Left forelimb (tissue), 1 donor: ENCODE measurements around the gene IQCH.
"Not testable (repeated sequence)": the region's sequence is repeated elsewhere in the genome, so short reads cannot be mapped to it uniquely, and the experiment has no call there.

Experiments
- DNase-seq: peaks from one replicate; pipeline ENCODE4 v3.0.0-alpha.2; 2018; ENCODE audit warnings: low spot score

Gene IQCH

DNA sequence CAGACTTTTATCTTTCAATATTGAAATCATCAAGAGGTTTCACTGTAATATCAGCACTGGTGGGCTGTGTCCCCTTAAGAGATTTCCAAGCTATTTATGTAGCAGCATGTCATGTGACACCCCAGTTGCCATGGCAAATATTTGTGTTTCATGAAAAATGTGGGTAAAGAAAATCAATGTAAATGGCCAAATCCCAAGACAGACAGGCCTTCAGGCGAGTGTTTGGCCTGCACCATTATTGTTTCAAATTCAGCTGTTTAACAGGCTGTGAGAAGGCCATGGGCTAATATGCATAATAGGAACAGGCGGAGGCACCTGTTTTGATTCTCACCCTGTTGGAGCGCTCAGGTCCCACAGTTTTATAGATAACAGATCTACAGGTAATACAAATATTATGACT is 104.2 kb downstream of the IQCH start:
- no peak for DNase-seq

DNA sequence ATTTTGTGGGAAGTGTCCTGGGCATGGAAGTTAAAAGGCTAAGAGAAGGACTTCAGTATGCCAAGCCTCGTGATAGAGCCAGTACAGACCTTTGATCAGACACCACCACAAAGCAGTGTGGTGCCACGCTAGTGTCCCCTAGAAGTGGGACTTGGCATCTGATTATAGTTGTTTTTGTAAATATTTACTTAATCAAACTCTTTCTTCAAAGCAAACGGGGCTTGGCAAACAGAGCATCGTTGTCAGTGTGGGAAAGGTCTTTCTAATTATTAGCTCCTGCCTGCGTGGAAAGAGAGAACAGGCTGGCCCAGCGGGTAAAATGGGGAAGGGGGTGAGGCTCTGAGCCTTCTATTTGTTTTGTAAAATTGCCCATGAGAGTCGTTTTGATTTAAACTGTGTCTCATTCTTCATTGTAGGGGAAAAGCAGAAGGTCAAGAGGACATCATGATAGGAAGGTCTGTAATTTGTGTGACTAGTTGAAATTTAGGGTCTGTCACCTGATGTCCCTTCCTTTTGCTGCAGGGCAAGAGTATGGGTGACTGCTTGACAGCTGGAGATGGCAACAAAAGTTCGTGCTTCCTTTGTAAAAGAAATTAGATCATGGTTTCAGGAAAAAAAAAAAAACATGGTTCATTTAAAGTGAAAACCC is 105.0 kb downstream of the IQCH start:
- DNase-seq: no peak

- no peak for DNase-seq
Measured at GRCh38 chr15:67361100-67361499, 106.5 kb downstream of the IQCH start.

GRCh38 chr15:67363712-67364111 is 109.1 kb downstream of the IQCH start:
- DNase-seq: not testable (repeated sequence)

GRCh38 chr15:67365994-67366393 is 111.4 kb downstream of the IQCH start:
- no peak for DNase-seq

GRCh38 chr15:67366904-67367303 is 112.3 kb downstream of the IQCH start:
- no peak for DNase-seq

- DNase-seq: no peak
Measured at GRCh38 chr15:67369359-67369998, 114.9 kb downstream of the IQCH start.

DNA sequence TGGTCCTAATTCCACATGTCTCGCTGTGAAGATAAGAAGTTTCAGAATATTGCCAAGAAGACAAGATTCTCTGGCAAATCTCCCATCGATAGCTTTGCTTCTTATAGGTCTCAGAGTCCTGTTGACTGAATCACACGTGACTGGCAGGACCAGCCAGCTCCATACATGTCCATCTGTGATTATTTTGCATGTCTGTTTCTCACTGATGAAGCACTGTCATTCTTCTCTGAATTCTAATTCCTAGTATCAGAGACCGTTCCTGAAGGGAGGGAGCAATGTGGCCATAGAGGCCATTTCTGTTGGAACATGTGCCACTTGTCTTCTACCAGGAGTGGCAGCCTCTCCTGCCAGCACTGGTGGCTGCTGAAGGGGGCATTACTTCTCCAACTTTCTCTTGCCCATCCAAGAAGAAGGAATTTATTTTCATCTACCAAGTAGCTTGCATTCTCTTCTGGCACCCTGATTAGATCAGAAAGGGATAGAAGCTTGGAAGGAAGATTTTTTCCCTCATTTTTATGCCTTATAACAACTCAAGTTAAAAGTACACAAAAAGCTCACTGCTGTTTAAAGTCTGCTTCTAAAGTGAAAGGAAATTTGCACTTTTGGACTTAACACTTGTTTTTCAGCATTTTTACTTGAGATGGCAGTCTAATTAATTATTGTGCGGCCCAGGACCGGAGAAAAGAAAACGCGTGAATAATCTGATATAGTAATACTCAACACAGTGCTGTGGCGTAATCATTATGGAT is 115.8 kb downstream of the IQCH start:
- no peak for DNase-seq

DNA sequence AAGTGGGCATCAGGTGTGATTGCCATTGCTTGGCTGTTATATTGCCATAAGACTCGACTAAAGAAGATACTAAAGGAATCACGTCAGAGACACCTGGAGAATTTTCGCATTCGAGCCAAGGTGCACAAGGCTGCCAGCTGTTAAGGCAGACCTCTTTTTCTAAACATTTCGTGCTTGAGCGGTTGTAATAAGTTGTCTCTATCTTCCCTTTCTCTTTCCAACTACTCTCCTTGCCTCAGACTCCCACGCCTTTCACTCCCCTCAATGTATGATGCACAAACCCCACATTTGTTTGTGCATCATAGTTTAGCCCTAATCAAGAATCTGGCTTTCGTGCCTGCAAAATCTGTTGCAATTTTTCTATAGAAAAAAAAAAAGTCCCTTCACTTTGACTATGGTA is 118.0 kb downstream of the IQCH start:
- no peak for DNase-seq

- no peak for DNase-seq
Measured at GRCh38 chr15:67372986-67373675, 118.5 kb downstream of the IQCH start.

DNA sequence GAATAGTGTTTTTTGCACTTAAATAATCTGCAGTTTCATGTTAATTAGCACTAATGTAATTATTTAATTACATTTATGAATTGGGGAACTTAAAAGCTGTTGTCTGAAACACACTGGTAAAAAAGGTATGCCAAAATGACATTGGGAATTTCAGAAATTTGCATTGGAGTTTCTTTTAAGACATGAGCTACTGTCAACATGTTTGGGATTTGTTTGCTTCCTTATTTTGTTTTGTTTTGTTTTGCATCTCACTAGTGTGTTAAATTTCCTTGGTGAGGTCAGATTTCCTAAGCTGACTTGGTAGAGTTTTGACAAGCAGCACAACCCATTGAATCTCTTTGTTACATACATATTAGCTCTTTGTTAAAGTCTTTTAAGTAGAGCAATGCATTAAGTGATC is 119.4 kb downstream of the IQCH start:
- DNase-seq: no peak

- DNase-seq: no peak
Measured at GRCh38 chr15:67379530-67379929, 124.9 kb downstream of the IQCH start.

GRCh38 chr15:67380921-67381320 is 126.3 kb downstream of the IQCH start:
- no peak for DNase-seq

DNA sequence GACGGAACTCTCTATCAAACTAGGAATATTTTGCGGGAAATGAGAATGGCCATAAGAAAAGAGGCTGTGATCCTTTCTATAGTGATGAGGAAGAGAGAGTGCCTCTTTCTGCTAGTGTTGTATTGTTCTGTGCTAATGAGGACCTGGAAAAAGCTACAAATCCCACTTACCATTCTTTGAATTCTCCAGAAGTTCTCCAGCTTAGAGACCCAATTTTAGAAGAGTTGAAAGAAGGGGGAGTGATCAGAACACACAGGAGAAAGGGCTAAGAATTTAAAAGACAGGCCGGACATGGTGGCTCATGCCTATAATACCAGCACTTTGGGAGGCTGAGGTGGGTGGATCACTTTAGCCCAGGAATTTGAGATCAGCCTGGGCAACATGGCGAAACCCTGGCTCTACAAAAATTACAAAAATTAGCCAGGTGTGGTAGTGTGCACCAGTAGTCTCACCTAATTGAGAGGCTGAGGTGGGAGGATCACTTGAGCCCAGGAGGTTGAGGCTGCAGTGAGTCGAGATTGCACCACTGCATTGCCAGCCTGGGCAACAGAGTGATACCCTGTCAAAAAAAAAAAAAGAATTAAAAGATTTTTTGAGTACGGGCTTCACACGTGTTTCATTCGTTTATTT is 126.9 kb downstream of the IQCH start:
- no peak for DNase-seq

DNA sequence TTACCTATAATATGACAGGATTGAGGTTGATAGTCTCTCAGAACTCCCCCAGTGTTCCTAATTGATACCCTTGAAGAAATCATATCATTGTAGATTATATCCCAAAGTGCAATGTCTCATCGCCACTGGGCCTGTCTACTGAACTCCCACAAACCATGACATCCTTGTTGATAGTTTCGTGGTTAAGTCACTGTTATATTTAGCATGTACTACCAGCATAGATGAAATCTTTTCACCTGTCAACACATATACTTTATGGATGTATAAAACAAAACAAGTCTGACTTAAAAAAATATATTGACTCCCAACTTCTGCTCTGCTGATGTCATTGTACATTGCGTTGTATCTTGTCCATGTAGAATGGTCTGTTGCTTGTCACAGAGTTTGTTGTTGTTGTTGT is 128.1 kb downstream of the IQCH start:
- DNase-seq: no peak

- no peak for DNase-seq
Measured at GRCh38 chr15:67383899-67384298, 129.3 kb downstream of the IQCH start.

DNA sequence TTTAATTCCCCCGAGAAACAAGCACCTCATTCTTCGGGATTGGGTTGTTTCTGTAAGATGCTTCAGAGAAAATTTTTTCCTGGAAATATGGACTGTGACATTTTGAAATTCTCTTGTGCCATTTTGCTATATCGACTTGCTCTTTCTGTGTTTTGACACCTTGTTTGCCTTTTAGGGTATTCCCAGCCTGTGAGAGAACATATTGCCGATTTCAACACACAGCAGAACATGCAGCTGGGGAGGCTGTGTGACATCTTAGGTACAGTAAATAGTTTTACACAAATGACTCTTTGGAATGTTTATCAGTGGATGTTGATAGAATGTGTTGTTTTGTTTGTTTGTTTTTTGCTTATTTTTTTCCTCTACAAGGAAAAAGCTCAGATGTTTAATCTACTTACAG is 130.2 kb downstream of the IQCH start:
- no peak for DNase-seq

- no peak for DNase-seq
Measured at GRCh38 chr15:67385971-67386370, 131.4 kb downstream of the IQCH start.

DNA sequence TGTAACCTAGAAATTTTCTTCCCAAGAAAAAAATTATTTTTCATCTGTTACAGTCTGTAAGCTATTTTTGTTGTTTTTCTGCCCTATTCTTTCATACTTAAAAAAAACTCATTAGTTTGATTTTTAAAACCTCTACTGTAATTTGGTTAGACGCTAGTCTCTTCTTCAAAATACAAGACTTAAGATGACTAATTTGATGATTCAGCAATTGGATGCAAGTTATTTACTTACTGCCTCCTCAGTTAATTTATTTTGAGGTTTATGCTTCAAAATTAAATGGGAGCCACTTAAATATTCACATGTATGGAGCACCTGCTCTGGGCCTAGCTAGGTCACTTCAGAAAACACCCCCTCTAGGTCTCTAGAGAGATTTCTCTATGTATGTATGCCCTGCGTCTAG is 132.4 kb downstream of the IQCH start:
- DNase-seq: no peak

DNA sequence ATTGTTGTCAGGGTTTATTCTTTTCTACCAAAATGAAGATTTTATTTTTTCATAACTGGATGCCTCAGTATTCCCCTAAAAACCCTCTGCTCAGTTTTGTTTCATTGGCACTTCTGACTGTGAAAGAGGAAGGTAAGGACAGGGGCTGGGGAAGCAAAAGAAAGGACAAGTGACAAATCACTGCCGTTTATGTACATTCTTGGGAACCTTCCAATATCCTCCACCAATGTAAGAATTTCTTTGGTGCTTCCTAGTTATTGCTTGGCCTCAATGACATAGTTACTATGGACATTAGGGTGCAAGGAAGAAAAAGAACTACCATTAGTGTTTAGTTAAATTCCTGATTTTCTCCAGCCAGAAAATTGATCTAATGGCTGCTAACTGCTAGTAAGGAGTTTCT is 135.4 kb downstream of the IQCH start:
- no peak for DNase-seq

- no peak for DNase-seq
Measured at GRCh38 chr15:67394873-67395639, 140.5 kb downstream of the IQCH start.

DNA sequence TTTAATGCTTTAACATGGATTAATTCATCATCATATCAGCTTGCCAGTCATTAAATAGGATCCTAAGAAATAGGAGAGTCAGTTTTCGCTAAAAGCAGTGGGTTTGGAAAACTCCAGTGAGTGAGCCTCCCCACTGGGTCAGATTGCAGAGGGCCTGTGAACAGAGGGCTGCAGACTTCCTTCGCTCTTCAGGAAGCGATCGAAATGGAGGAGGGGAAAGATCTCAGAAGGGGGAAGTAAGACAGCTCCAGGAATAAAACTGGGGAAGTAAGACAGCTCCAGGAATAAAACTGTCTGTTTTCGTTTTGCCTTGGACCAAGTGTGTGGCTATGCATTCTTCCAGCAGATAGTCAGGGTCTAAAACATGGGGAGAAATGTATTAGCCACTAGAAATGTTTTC is 141.5 kb downstream of the IQCH start:
- DNase-seq: no peak
